Fibroblast of pulmonary artery (primary cell): ENCODE measurements around the gene ZNF738.
"Not testable (repeated sequence)": the region's sequence is repeated elsewhere in the genome, so short reads cannot be mapped to it uniquely, and the experiment has no call there.

Source experiments
- DNase-seq: peaks from one replicate; pipeline ENCODE4 v3.0.0-alpha.2; 2010; ENCODE audit warnings: low read depth
- H3K4me3 ChIP-seq: replicated peaks from 2 replicates; pipeline ENCODE4 v1.5.1; 2011; ENCODE audit warnings: low read depth, mild to moderate bottlenecking, control low read depth, low read length, moderate library complexity
- TF ChIP-seq, protein P1 (sequence below): IDR thresholded peaks from 2 replicates; pipeline ENCODE4 v1.5.1; 2011; ENCODE audit warnings: mild to moderate bottlenecking, control low read depth, low read length, inconsistent platforms; ENCODE audit errors: missing control alignments

The ZNF738 gene

DNA sequence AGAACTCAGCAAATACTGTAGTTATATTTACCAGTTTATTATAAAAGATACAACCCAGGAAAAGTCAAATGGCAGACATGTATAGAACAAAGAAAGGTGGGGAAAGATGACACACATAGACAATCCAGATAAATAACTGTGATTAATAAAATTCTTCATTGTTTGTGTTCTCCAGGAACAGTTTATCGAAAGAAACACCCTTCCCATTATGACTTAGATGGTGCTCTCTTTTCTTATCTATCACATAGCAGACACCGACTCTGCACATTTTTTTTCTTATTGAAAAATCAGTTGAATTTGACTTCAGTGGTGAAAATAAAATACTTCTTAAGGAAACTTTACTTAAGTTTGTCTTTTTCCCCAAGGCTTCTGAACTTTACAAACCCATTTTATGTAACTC is 35.8 kb upstream of the ZNF738 start:
- TF ChIP-seq, protein P1, sequence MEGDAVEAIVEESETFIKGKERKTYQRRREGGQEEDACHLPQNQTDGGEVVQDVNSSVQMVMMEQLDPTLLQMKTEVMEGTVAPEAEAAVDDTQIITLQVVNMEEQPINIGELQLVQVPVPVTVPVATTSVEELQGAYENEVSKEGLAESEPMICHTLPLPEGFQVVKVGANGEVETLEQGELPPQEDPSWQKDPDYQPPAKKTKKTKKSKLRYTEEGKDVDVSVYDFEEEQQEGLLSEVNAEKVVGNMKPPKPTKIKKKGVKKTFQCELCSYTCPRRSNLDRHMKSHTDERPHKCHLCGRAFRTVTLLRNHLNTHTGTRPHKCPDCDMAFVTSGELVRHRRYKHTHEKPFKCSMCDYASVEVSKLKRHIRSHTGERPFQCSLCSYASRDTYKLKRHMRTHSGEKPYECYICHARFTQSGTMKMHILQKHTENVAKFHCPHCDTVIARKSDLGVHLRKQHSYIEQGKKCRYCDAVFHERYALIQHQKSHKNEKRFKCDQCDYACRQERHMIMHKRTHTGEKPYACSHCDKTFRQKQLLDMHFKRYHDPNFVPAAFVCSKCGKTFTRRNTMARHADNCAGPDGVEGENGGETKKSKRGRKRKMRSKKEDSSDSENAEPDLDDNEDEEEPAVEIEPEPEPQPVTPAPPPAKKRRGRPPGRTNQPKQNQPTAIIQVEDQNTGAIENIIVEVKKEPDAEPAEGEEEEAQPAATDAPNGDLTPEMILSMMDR, result no peak
- no peak for DNase-seq
- no peak overlapping the region for H3K4me3 ChIP-seq

GRCh38 chr19:21326169-21326568 is 32.6 kb upstream of the ZNF738 start:
- TF ChIP-seq, protein P1, result no peak
- no peak for DNase-seq
- H3K4me3 ChIP-seq, result no peak overlapping the region

GRCh38 chr19:21328406-21328805 is 30.4 kb upstream of the ZNF738 start:
- peak overlapping the region; percentile 79 for H3K4me3 ChIP-seq
- DNase-seq, result peak; percentile 4
- TF ChIP-seq, protein P1, result no peak

- DNase-seq, result peak; percentile 89
- TF ChIP-seq, protein P1, result no peak
- peak within 1 kb of the TSS; percentile 79 for H3K4me3 ChIP-seq
Observed at GRCh38 chr19:21328885-21329605, 29.8 kb upstream of the ZNF738 start, which contains the start of gene ZNF708. Gene ZNF708 (minus strand): TSS chr19:21329410. CDS start chr19:21329212, 198 bp downstream.

GRCh38 chr19:21335721-21336120 is 23.1 kb upstream of the ZNF738 start:
- TF ChIP-seq, protein P1, result no peak
- no peak for DNase-seq
- H3K4me3 ChIP-seq, result no peak overlapping the region

DNA sequence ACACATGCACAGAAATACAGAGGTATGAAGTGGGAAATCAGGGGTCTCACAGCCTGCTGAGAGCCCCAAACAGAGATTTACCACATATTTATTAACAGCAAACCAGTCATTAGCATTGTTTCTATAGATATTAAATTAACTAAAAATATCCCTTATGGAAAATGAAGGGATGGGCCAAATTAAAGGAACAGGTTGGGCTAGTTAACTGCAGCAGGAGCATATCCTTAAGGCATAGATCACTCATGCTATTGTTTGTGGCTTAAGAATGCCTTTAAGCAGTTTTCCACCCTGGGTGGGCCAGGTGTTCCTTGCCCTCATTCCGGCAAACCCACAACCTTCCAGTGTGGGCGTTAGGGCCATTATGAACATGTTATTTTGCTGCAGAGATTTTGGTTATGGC is 14.0 kb upstream of the ZNF738 start:
- H3K4me3 ChIP-seq, DNase-seq: not testable (repeated sequence)

- H3K4me3 ChIP-seq, result no peak overlapping the region
- TF ChIP-seq, protein P1, result no peak
- no peak for DNase-seq
Observed at GRCh38 chr19:21352830-21353229, 6.0 kb upstream of the ZNF738 start.
